Testis (tissue), 2 donors: ENCODE measurements around the gene ANKRD28.

Source experiments
- CTCF ChIP-seq, 3 experiments: fragments of 450-650 bp in 2 of 3; fragments of 200-600 bp in 1 of 3; sonication (generic) in 1 of 3; IDR thresholded peaks; one replicate each; pipeline ENCODE4 v1.5.1; 2016 to 2019; ENCODE audit warnings: antibody characterized with exemption in 3 of 3, mild to moderate bottlenecking in 2 of 3, moderate library complexity in 1 of 3
- POLR2A ChIP-seq: fragments of 450-650 bp; IDR thresholded peaks from one replicate; pipeline ENCODE4 v1.6.1; 2017; ENCODE audit warnings: antibody characterized with exemption, mild to moderate bottlenecking, moderate library complexity

GRCh38 chr3:15744176-15744575 lies 53.6 kb downstream of the ANKRD28 start:
- TF ChIP-seq POLR2A (no peak), CTCF (IDR thresholded peaks at IDR 0.05) (no peak)
